22Rv1 (cell line): ENCODE results near the gene INPP5A.
"Not testable (repeated sequence)": the region's sequence is repeated elsewhere in the genome, so short reads cannot be mapped to it uniquely, and the experiment has no call there.

Source experiments
- CTCF ChIP-seq: fragments of 450-650 bp; IDR thresholded peaks from 2 replicates; pipeline ENCODE4 v1.5.1; 2017; ENCODE audit warnings: mild to moderate bottlenecking
- ZFX ChIP-seq: fragments of 450-650 bp; IDR thresholded peaks from 2 replicates; pipeline ENCODE4 v1.6.1; 2017; ENCODE audit warnings: antibody characterized with exemption, borderline replicate concordance

- TF ChIP-seq CTCF, ZFX: not testable (repeated sequence)
Measured at GRCh38 chr10:132552635-132553034, 15.0 kb downstream of the INPP5A start.
